OCI-LY3 (cell line): ENCODE data around the gene SH3GL3.

Experiments
- H2AFZ ChIP-seq: fragments of 200-600, 300-600 bp; shearing (Covaris generic); 2 replicates; pipeline ENCODE4 v1.6.0; 2014; ENCODE audit warnings: antibody characterized with exemption, low read depth, low read length
- H3K27ac ChIP-seq: fragments of 200-600, 300-600 bp; sonication (generic); 2 replicates; pipeline ENCODE4 v1.5.1; 2014; ENCODE audit warnings: mild to moderate bottlenecking, low read length, moderate library complexity, mixed read lengths
- H3K27me3 ChIP-seq: fragments of 200-600, 300-600 bp; sonication (generic); 2 replicates; pipeline ENCODE4 v1.6.1; 2014; ENCODE audit warnings: low read depth, low read length, mixed read lengths
- H3K36me3 ChIP-seq: fragments of 200-600, 300-600 bp; sonication (generic); replicated peaks from 2 replicates; pipeline ENCODE3; 2014; ENCODE audit warnings: low read depth, low read length, mixed read lengths
- H3K4me1 ChIP-seq: fragments of 300-600, 200-600 bp; sonication (generic); 2 replicates; pipeline ENCODE4 v1.6.1; 2014; ENCODE audit warnings: low read length, mixed read lengths
- H3K4me2 ChIP-seq: fragments of 200-600, 300-600 bp; sonication (generic); 2 replicates; pipeline ENCODE4 v1.6.1; 2014; ENCODE audit warnings: low read length, mixed read lengths
- H3K4me3 ChIP-seq: fragments of 300-600, 200-600 bp; sonication (generic); 2 replicates; pipeline ENCODE4 v1.5.1; 2014; ENCODE audit warnings: antibody characterized with exemption, mild to moderate bottlenecking, low read length, moderate library complexity
- H3K79me2 ChIP-seq: fragments of 300-600, 200-600 bp; shearing (Covaris generic); 2 replicates; pipeline ENCODE4 v1.6.1; 2014; ENCODE audit warnings: mild to moderate bottlenecking, low read length, mixed read lengths
- H3K9ac ChIP-seq: fragments of 300-600, 200-600 bp; shearing (Covaris generic); 2 replicates; pipeline ENCODE4 v1.6.0; 2014; ENCODE audit warnings: mild to moderate bottlenecking, low read length, moderate library complexity
- H3K9me3 ChIP-seq: fragments of 200-600, 300-600 bp; shearing (Covaris generic); 2 replicates; pipeline ENCODE4 v1.6.1; 2014; ENCODE audit warnings: low read length, mixed read lengths; ENCODE audit not compliant: insufficient read depth
- H4K20me1 ChIP-seq: fragments of 200-600, 300-600 bp; sonication (generic); 2 replicates; pipeline ENCODE4 v1.6.1; 2016; ENCODE audit warnings: low read length, mixed read lengths; ENCODE audit not compliant: insufficient read depth
- EZH2phosphoT487 ChIP-seq: fragments of 200-600 bp; shearing (Covaris generic); IDR thresholded peaks from 2 replicates; pipeline ENCODE4 v1.6.1; 2018; ENCODE audit warnings: antibody characterized with exemption, mixed run types, low read depth
- TF ChIP-seq, protein P1 (sequence below): fragments of 200-600, 300-600 bp; sonication (generic); IDR thresholded peaks from 2 replicates; pipeline ENCODE4 v1.5.1; 2014; ENCODE audit warnings: antibody characterized with exemption, low read length, low read depth

SH3GL3 gene

GRCh38 chr15:83604549-83604948 is 157.4 kb downstream of the SH3GL3 start:
- H3K27ac ChIP-seq, result no peak overlapping the region
- no peak overlapping the region for H3K9ac ChIP-seq
- no peak overlapping the region for H3K4me2 ChIP-seq
- no peaks in the 10 kb centered on the region for H3K4me1 ChIP-seq
- no peak overlapping the region for H2AFZ ChIP-seq
- H3K79me2 ChIP-seq, result no peaks in the 10 kb centered on the region
- H3K27me3 ChIP-seq, result peaks cover 23% of the 10 kb centered on the region
- H3K9me3 ChIP-seq, result no peaks in the 10 kb centered on the region
- no peaks in the 10 kb centered on the region for H4K20me1 ChIP-seq
- H3K4me3 ChIP-seq, result no peak overlapping the region
- H3K36me3 ChIP-seq, result no peaks in the 10 kb centered on the region
- TF ChIP-seq, protein P1, sequence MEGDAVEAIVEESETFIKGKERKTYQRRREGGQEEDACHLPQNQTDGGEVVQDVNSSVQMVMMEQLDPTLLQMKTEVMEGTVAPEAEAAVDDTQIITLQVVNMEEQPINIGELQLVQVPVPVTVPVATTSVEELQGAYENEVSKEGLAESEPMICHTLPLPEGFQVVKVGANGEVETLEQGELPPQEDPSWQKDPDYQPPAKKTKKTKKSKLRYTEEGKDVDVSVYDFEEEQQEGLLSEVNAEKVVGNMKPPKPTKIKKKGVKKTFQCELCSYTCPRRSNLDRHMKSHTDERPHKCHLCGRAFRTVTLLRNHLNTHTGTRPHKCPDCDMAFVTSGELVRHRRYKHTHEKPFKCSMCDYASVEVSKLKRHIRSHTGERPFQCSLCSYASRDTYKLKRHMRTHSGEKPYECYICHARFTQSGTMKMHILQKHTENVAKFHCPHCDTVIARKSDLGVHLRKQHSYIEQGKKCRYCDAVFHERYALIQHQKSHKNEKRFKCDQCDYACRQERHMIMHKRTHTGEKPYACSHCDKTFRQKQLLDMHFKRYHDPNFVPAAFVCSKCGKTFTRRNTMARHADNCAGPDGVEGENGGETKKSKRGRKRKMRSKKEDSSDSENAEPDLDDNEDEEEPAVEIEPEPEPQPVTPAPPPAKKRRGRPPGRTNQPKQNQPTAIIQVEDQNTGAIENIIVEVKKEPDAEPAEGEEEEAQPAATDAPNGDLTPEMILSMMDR, result no peak
- no peak for TF ChIP-seq EZH2phosphoT487

DNA sequence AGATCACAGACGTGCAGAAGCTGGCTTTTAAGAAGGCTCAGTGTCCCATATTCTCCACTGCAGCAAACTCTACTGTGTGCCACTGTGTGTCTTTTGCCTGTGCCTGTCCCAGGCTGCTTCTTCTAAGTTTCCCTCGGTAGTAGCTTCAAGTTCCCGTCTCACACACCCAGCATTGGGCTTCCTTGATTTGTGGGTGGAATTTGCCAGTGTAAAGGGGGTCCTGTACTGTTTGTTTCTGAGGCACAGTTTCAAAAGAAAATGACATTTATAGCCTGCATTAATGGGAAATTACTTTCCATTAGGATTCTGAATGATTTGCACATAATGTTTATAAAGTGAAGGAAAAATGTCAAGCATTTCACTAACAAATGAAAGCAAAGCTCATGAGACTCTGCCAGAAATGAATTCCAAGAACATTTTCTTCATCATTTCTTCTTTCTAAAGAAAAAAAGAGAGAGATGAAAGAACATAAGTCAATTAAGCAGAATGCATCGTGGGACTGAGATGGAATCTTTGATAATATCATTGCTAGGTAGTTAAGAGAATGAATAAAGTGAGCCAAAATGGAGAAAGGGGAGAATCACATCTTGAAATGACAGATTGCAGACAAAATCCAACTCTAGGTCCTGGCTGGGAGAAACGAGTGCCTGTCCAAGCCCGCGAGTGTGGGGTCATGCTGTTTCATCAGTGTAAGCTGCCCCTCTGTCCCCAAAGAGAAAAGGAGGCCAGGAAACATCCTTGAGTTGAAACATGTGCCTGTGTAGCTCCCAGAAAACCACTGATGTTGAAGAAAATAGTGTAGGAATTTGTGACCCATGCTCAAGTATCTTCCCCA is 158.2 kb downstream of the SH3GL3 start:
- no peak for TF ChIP-seq EZH2phosphoT487
- TF ChIP-seq, protein P1, result no peak
- no peaks in the 10 kb centered on the region for H3K4me1 ChIP-seq

DNA sequence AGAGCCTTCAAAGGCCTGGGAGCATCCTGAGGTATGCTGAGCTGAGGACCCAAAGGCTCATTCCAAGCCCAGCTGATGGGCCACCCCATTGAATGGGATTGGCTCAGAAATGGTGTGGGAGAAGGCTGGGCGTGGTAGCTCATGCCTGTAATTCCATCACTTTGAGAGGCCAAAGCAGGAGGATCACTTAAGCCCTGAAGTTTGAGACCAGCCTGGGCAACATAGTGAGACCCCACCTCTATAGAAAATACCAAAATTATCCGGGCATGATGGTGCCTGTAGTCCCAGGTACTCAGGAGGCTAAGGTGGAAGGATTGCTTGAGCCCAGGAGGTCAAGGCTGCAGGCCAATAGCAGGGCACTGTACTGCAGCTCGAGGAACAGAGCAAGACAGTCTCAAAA is 163.0 kb downstream of the SH3GL3 start:
- TF ChIP-seq, protein P1, result no peak
- TF ChIP-seq EZH2phosphoT487, result no peak
- Histone ChIP-seq H3K79me2 (no peaks in the 10 kb centered on the region), H3K9me3 (no peaks in the 10 kb centered on the region), H3K27ac (no peak overlapping the region), H3K9ac (no peak overlapping the region), H2AFZ (no peak overlapping the region), H3K36me3 (no peaks in the 10 kb centered on the region), H4K20me1 (no peaks in the 10 kb centered on the region), H3K4me2 (no peak overlapping the region), H3K4me3 (no peak overlapping the region), H3K27me3 (peaks cover 14% of the 10 kb centered on the region), H3K4me1 (no peaks in the 10 kb centered on the region)

More for the DNA sequence above, 158.2 kb downstream of the SH3GL3 start:
- Histone ChIP-seq H2AFZ (no peak overlapping the region), H3K4me3 (no peak overlapping the region), H3K9ac (no peak overlapping the region), H3K79me2 (no peaks in the 10 kb centered on the region), H3K27me3 (peaks cover 23% of the 10 kb centered on the region), H3K9me3 (no peaks in the 10 kb centered on the region), H3K27ac (no peak overlapping the region), H3K36me3 (no peaks in the 10 kb centered on the region), H3K4me2 (no peak overlapping the region), H4K20me1 (no peaks in the 10 kb centered on the region)

- Histone ChIP-seq H3K9ac (no peak overlapping the region), H3K4me1 (no peaks in the 10 kb centered on the region), H3K9me3 (no peaks in the 10 kb centered on the region), H2AFZ (no peak overlapping the region), H3K4me2 (no peak overlapping the region), H4K20me1 (no peaks in the 10 kb centered on the region), H3K4me3 (no peak overlapping the region), H3K27ac (no peak overlapping the region), H3K36me3 (no peaks in the 10 kb centered on the region), H3K27me3 (peaks cover 8% of the 10 kb centered on the region), H3K79me2 (no peaks in the 10 kb centered on the region)
- no peak for TF ChIP-seq EZH2phosphoT487
- TF ChIP-seq, protein P1, result no peak
Observed at GRCh38 chr15:83610901-83611685, 164.0 kb downstream of the SH3GL3 start.
